ENCODE measurements around the gene RDX. TPM values are rescaled to one million over a fixed set of nuclear protein-coding genes. Genes with fewer than 3 reads are reported as not detected.

RDX gene
- total RNA-seq: 100 to 1,000 TPM in 2 of 4 donors, 10 to 100 TPM in 2; 38.5 to 115 (median 97.7) TPM

GRCh38 chr11:110296226-110297075 lies at the start of gene RDX:
Gene RDX, minus strand, starts transcription at chr11:110296614. Its CDS starts 16,922 bp downstream, at chr11:110279692.
- Histone ChIP-seq H3K27me3 (no peaks in the 10 kb centered on the region), H3K9me3 (no peaks in the 10 kb centered on the region), H3K27ac (peak within 1 kb of the TSS; percentile 92 to 97), H3K4me1 (peaks cover 0 to 9% of the 10 kb centered on the region in 2 donors), H3K4me3 (peak within 1 kb of the TSS; percentile 67 to 87), H3K36me3 (no peaks in the 10 kb centered on the region)
- intact Hi-C loops (cut with DNase I; ENCODE audit: low total_unique reads): no loop called here
- peak; percentile 62 to 65 for DNase-seq
- TF ChIP-seq, protein P1, sequence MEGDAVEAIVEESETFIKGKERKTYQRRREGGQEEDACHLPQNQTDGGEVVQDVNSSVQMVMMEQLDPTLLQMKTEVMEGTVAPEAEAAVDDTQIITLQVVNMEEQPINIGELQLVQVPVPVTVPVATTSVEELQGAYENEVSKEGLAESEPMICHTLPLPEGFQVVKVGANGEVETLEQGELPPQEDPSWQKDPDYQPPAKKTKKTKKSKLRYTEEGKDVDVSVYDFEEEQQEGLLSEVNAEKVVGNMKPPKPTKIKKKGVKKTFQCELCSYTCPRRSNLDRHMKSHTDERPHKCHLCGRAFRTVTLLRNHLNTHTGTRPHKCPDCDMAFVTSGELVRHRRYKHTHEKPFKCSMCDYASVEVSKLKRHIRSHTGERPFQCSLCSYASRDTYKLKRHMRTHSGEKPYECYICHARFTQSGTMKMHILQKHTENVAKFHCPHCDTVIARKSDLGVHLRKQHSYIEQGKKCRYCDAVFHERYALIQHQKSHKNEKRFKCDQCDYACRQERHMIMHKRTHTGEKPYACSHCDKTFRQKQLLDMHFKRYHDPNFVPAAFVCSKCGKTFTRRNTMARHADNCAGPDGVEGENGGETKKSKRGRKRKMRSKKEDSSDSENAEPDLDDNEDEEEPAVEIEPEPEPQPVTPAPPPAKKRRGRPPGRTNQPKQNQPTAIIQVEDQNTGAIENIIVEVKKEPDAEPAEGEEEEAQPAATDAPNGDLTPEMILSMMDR (IDR thresholded peaks at IDR 0.05): peak in 1 of 4 experiments; percentile 12
- TF ChIP-seq POLR2A (IDR thresholded peaks at IDR 0.05): peak; percentile 46 to 72

DNA sequence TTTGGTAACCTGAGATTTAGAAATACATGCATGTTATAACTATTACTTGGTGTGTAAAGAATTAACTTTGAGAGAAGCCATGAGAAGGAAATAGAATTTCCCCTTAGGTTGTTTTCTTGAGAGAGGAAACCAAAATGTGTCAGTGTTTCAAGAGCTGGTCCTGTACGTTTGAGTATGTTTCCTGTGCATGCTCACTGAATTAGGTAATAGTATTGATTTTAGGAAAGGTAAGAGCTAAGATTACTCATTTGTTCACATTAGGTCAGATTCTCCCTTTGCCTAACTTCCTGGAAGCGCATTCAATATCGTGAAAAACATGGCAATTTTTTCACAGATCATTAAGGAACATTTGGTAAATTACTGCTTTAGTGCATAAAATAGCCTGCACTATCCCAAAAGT lies 49.3 kb upstream of the RDX start:
- DNase-seq: no peak
- no peak for TF ChIP-seq POLR2A (IDR thresholded peaks at IDR 0.05)
- TF ChIP-seq, protein P1 (IDR thresholded peaks at IDR 0.05): no peak
- intact Hi-C loops (cut with DNase I; ENCODE audit: low total_unique reads): no loop called here

GRCh38 chr11:110340436-110340835 lies 44.0 kb upstream of the RDX start:
- no peaks in the 10 kb centered on the region for H3K36me3 ChIP-seq
- H3K9me3 ChIP-seq: no peaks in the 10 kb centered on the region
- H3K27ac ChIP-seq: no peak overlapping the region
- TF ChIP-seq, protein P1 (IDR thresholded peaks at IDR 0.05): no peak
- TF ChIP-seq POLR2A (IDR thresholded peaks at IDR 0.05): no peak
- no peaks in the 10 kb centered on the region for H3K4me1 ChIP-seq
- no peak for DNase-seq
- H3K27me3 ChIP-seq: no peaks in the 10 kb centered on the region
- H3K4me3 ChIP-seq: no peak overlapping the region
- intact Hi-C loops (cut with DNase I; ENCODE audit: low total_unique reads): no loop called here

More for the DNA sequence above, 49.3 kb upstream of the RDX start:
- no peaks in the 10 kb centered on the region for H3K4me1 ChIP-seq
- H3K27me3 ChIP-seq: no peaks in the 10 kb centered on the region
- no peak overlapping the region for H3K4me3 ChIP-seq
- no peaks in the 10 kb centered on the region for H3K9me3 ChIP-seq
- H3K27ac ChIP-seq: no peak overlapping the region
- H3K36me3 ChIP-seq: no peaks in the 10 kb centered on the region

- no peak for TF ChIP-seq POLR2A (IDR thresholded peaks at IDR 0.05)
- TF ChIP-seq, protein P1 (IDR thresholded peaks at IDR 0.05): no peak
- no peak for DNase-seq
- intact Hi-C loops (cut with DNase I; ENCODE audit: low total_unique reads): no loop called here
Observed at GRCh38 chr11:110339456-110340250, 43.2 kb upstream of the RDX start.

More at GRCh38 chr11:110339456-110340250, 43.2 kb upstream of the RDX start:
- H3K9me3 ChIP-seq: no peaks in the 10 kb centered on the region
- no peaks in the 10 kb centered on the region for H3K27me3 ChIP-seq
- H3K36me3 ChIP-seq: no peaks in the 10 kb centered on the region
- no peak overlapping the region for H3K4me3 ChIP-seq
- H3K27ac ChIP-seq: no peak overlapping the region
- H3K4me1 ChIP-seq: no peaks in the 10 kb centered on the region
